HG03095 (cell line): ENCODE measurements around the gene FAF1.
"Not testable (repeated sequence)": the region's sequence is repeated elsewhere in the genome, so short reads cannot be mapped to it uniquely, and the experiment has no call there.

Source experiments
- ATAC-seq: cut with Tn5 transposase; IDR thresholded peaks from one replicate; pipeline ENCODE4 v1.9.1; 2021; ENCODE audit warnings: moderate library complexity; ENCODE audit not compliant: unreplicated experiment

The FAF1 gene

GRCh38 chr1:50917138-50918137, 42.6 kb downstream of the FAF1 start:
- no peak for ATAC-seq

GRCh38 chr1:50915621-50916020, 44.4 kb downstream of the FAF1 start:
- no peak for ATAC-seq

GRCh38 chr1:50913954-50914353, 46.1 kb downstream of the FAF1 start:
- no peak for ATAC-seq

- not testable (repeated sequence) for ATAC-seq
Observed at GRCh38 chr1:50910356-50910755, 49.7 kb downstream of the FAF1 start.

- not testable (repeated sequence) for ATAC-seq
Observed at GRCh38 chr1:50907610-50908009, 52.5 kb downstream of the FAF1 start.

GRCh38 chr1:50906050-50906449, 54.0 kb downstream of the FAF1 start:
- ATAC-seq = not testable (repeated sequence)

- no peak for ATAC-seq
Observed at GRCh38 chr1:50902419-50902818, 57.6 kb downstream of the FAF1 start.

- ATAC-seq = no peak
Observed at GRCh38 chr1:50901872-50902271, 58.2 kb downstream of the FAF1 start.

GRCh38 chr1:50898773-50899172, 61.3 kb downstream of the FAF1 start:
- ATAC-seq = no peak

GRCh38 chr1:50894340-50894739, 65.7 kb downstream of the FAF1 start:
- ATAC-seq = no peak

- no peak for ATAC-seq
Observed at GRCh38 chr1:50893466-50893865, 66.6 kb downstream of the FAF1 start.

- not testable (repeated sequence) for ATAC-seq
Observed at GRCh38 chr1:50887555-50887954, 72.5 kb downstream of the FAF1 start.

- no peak for ATAC-seq
Observed at GRCh38 chr1:50880373-50880772, 79.7 kb downstream of the FAF1 start.

- ATAC-seq = no peak
Observed at GRCh38 chr1:50879137-50879536, 80.9 kb downstream of the FAF1 start.

GRCh38 chr1:50878434-50878833, 81.6 kb downstream of the FAF1 start:
- ATAC-seq = no peak

- no peak for ATAC-seq
Observed at GRCh38 chr1:50877641-50878040, 82.4 kb downstream of the FAF1 start.

GRCh38 chr1:50873458-50874187, 86.4 kb downstream of the FAF1 start:
- peak; percentile 92 for ATAC-seq

GRCh38 chr1:50864845-50865244, 95.2 kb downstream of the FAF1 start:
- not testable (repeated sequence) for ATAC-seq

GRCh38 chr1:50861772-50862171, 98.3 kb downstream of the FAF1 start:
- no peak for ATAC-seq

GRCh38 chr1:50860702-50861101, 99.4 kb downstream of the FAF1 start:
- no peak for ATAC-seq

GRCh38 chr1:50860256-50860655, 99.8 kb downstream of the FAF1 start:
- ATAC-seq = no peak

GRCh38 chr1:50859657-50860056, 100.4 kb downstream of the FAF1 start:
- no peak for ATAC-seq
